ENCODE measurements around the gene CENPP.

DNA sequence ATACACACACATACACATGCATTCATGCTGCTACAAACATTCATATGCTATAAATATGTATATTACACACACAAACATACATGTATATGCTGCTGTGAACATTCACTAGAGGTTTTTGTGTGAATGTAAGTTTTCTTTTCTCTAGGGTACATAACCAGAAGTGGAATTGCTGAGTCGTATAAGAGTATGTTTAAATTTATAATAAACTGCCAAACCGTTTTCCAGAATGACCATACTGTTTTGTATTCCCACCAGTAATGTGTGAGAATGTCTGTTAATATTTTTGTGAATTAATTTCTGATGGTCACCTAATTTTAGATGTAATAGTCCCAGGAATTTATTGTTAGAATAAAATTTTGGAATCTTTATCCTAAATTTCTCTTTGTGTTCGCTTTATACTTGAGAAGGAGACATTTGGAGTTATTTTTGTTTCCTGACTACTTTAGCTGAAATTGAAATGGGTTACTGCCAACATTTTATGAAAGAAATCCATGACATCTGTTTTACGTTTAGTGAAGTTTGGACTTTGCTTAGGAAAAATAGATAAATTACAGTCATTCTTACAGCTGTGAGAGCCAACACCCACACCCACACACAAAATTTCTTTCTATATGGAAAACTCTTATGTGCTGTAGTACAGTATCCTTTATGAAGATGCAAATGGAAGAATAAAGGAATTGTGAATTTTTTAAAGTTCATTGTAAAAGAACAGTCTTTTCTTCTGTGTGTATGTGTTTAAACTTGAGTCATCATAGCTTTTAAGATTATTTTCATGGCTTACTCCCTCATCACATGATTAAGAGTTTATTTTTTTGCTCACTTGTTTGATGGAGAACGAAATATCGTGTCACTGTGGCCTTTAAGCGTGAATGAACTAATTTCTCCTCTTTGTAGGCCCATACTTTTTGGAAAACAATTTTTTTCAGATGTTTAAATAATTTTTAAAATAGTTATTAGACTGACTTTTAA, 24.3 kb downstream of the CENPP start:
- TF ChIP-seq PAX5 (IDR thresholded peaks at IDR 0.05; ENCODE audit: insufficient read depth, low read length, severe bottlenecking) (no peak), POLR2A (IDR thresholded peaks at IDR 0.05; ENCODE audit: low read depth, low read length) (no peak), POLR2AphosphoS5 (IDR thresholded peaks at IDR 0.05; ENCODE audit: low read depth, low read length) (no peak)
